ENCODE results near the gene NRDC.

GRCh38 chr1:51755437-51755836 lies 123.1 kb downstream of the NRDC start:
- TF ChIP-seq CTCF (IDR thresholded peaks at IDR 0.05) (no peak), POLR2AphosphoS5 (IDR thresholded peaks at IDR 0.05; ENCODE audit: insufficient read depth in 1 of 2, low read depth in 1 of 2) (no peak), POLR2A (IDR thresholded peaks at IDR 0.05) (no peak)

All from vagina (tissue), 2 donors.